OCI-LY1 (cell line): ENCODE data around the gene COMMD4.
"Not testable (repeated sequence)": the region's sequence is repeated elsewhere in the genome, so short reads cannot be mapped to it uniquely, and the experiment has no call there.

Experiments used
- H2AFZ ChIP-seq: fragments of 200-600 bp; sonication (generic), shearing (Covaris generic); 2 replicates; pipeline ENCODE4 v1.6.0; 2014; ENCODE audit warnings: antibody characterized with exemption, mild to moderate bottlenecking, low read length
- H3F3A ChIP-seq: fragments of 200-600 bp; sonication (generic), shearing (Covaris generic); 2 replicates; pipeline ENCODE4 v1.6.0; 2014; ENCODE audit warnings: mild to moderate bottlenecking, antibody characterized with exemption, low read length, moderate library complexity; ENCODE audit not compliant: insufficient read depth
- H3K27ac ChIP-seq: fragments of 200-600 bp; sonication (generic); 2 replicates; pipeline ENCODE4 v1.5.1; 2014; ENCODE audit warnings: low read length, mixed run types, mild to moderate bottlenecking, low read depth; ENCODE audit not compliant: poor library complexity, severe bottlenecking
- H3K27me3 ChIP-seq: fragments of 200-600 bp; sonication (generic); 2 replicates; pipeline ENCODE4 v1.6.0; 2014; ENCODE audit warnings: antibody characterized with exemption, mild to moderate bottlenecking, low read length, moderate library complexity; ENCODE audit not compliant: insufficient read depth
- H3K36me3 ChIP-seq: fragments of 200-600 bp; sonication (generic); 2 replicates; pipeline ENCODE4 v1.6.1; 2014; ENCODE audit warnings: mild to moderate bottlenecking, antibody characterized with exemption, low read length, moderate library complexity, mixed read lengths; ENCODE audit not compliant: insufficient read depth
- H3K4me1 ChIP-seq: fragments of 200-600 bp; sonication (generic); 2 replicates; pipeline ENCODE4 v1.5.1; 2014; ENCODE audit warnings: mild to moderate bottlenecking, low read length, moderate library complexity; ENCODE audit not compliant: insufficient read depth, severe bottlenecking
- H3K4me2 ChIP-seq: fragments of 200-600 bp; sonication (generic), shearing (Covaris generic); 2 replicates; pipeline ENCODE4 v1.6.1; 2014; ENCODE audit warnings: low read length
- H3K4me3 ChIP-seq: fragments of 200-600 bp; sonication (generic); 2 replicates; pipeline ENCODE4 v1.5.1; 2014; ENCODE audit warnings: low read length, low read depth, mild to moderate bottlenecking, mixed read lengths; ENCODE audit not compliant: poor library complexity, severe bottlenecking
- H3K79me2 ChIP-seq: fragments of 200-600 bp; shearing (Covaris generic); 2 replicates; pipeline ENCODE4 v1.6.1; 2016; ENCODE audit warnings: mixed run types, low read length, mixed read lengths; ENCODE audit not compliant: insufficient read depth
- H3K9ac ChIP-seq: fragments of 200-600 bp; sonication (generic), shearing (Covaris generic); 2 replicates; pipeline ENCODE4 v1.6.1; 2014; ENCODE audit warnings: mild to moderate bottlenecking, low read length, mixed read lengths
- H3K9me2 ChIP-seq: fragments of 200-600 bp; sonication (generic), shearing (Covaris generic); 2 replicates; pipeline ENCODE4 v1.6.1; 2014; ENCODE audit warnings: low read depth, mild to moderate bottlenecking, low read length, mixed read lengths
- H3K9me3 ChIP-seq: fragments of 200-600 bp; shearing (Covaris generic); 2 replicates; pipeline ENCODE4 v1.6.1; 2014; ENCODE audit warnings: low read length, mixed read lengths
- H4K20me1 ChIP-seq: fragments of 200-600 bp; sonication (generic), shearing (Covaris generic); 2 replicates; pipeline ENCODE4 v1.6.0; 2016; ENCODE audit warnings: mild to moderate bottlenecking, low read length; ENCODE audit not compliant: insufficient read depth
- EZH2 ChIP-seq: fragments of 200-600 bp; sonication (generic), shearing (Covaris generic); IDR thresholded peaks from 2 replicates; pipeline ENCODE4 v1.8.0; 2017; ENCODE audit warnings: borderline replicate concordance, mixed run types, mild to moderate bottlenecking, antibody characterized with exemption, low read length, moderate library complexity, mixed read lengths
- TF ChIP-seq, protein P1 (sequence below): fragments of 200-600 bp; sonication (generic), shearing (Covaris generic); IDR thresholded peaks from 2 replicates; pipeline ENCODE4 v1.5.1; 2017; ENCODE audit warnings: mild to moderate bottlenecking, antibody characterized with exemption, low read length, moderate library complexity, mixed read lengths

COMMD4 gene

DNA sequence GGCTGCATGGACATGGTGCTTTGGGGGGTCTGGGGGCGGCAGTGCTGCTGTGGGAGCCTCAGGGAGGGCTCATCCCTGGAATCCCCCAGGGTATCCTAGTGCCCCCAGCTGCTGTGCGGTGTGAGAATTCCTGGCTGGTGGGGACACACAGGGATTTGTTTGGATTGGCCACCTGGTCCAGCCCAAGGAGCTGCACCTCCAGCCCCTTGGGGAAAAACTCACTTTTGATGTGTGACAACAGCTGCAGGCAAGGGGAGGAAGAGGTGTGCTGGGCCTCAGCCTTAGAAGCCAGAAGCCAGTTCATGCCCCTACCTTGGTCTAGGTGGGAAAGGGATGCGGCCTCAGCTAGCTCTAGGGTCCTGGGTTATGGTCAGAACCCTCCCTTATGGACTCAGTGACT is 8.4 kb upstream of the COMMD4 start:
- H3K9me3 ChIP-seq, result no peaks in the 10 kb centered on the region
- H3K4me1 ChIP-seq, result no peaks in the 10 kb centered on the region
- no peak overlapping the region for H3K4me3 ChIP-seq
- no peaks in the 10 kb centered on the region for H4K20me1 ChIP-seq
- H3K79me2 ChIP-seq, result no peaks in the 10 kb centered on the region
- H3K4me2 ChIP-seq, result no peak overlapping the region
- H3K36me3 ChIP-seq, result no peaks in the 10 kb centered on the region
- H3K9ac ChIP-seq, result no peak overlapping the region
- TF ChIP-seq, protein P1, sequence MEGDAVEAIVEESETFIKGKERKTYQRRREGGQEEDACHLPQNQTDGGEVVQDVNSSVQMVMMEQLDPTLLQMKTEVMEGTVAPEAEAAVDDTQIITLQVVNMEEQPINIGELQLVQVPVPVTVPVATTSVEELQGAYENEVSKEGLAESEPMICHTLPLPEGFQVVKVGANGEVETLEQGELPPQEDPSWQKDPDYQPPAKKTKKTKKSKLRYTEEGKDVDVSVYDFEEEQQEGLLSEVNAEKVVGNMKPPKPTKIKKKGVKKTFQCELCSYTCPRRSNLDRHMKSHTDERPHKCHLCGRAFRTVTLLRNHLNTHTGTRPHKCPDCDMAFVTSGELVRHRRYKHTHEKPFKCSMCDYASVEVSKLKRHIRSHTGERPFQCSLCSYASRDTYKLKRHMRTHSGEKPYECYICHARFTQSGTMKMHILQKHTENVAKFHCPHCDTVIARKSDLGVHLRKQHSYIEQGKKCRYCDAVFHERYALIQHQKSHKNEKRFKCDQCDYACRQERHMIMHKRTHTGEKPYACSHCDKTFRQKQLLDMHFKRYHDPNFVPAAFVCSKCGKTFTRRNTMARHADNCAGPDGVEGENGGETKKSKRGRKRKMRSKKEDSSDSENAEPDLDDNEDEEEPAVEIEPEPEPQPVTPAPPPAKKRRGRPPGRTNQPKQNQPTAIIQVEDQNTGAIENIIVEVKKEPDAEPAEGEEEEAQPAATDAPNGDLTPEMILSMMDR, result no peak
- TF ChIP-seq EZH2, result no peak
- no peaks in the 10 kb centered on the region for H3K9me2 ChIP-seq
- no peak overlapping the region for H2AFZ ChIP-seq
- 0 out of 2 replicates have a peak, but pooled peaks cover 3% of the 10 kb centered on the region for H3K27me3 ChIP-seq
- H3F3A ChIP-seq, result no peaks in the 10 kb centered on the region
- no peak overlapping the region for H3K27ac ChIP-seq

DNA sequence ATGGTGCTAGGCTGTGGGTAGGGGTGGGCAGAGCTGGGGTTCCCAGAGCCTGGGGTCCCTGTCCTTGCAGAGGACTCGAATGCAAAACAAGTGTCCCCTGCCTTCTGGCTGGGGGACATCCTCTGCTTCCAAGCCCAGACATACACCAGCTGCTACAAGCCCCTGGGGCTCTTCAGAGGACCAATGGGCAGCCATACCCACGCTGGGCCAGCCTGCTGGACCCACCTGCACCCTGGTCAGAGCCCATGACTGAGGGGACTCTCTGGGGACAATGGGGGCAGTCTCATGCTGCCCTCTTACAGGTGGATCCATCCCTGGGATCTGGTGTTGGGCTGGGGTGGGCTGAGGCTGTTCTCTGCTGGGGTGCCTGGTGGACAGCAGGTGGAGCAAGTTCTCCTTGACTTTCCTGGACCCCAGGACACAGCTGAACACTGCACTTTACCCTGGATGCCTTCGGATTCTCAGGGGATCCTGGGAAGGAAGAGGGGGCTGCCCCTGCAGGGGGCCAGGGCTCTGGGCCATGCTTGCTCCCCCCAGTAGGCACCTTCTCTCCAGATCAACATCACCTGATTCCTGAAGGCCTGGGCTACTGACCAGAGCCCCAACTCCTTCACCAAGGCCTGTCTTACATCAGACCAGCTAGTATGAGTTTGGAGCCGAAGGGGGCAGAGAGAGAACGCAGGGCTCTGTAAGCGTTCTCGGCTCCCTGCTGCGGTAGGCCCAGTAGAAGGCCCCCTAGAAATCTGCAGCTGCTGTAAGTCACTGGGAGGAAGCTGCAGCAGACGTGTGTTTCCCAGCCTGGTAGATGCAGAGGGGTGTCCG is 7.2 kb upstream of the COMMD4 start:
- no peaks in the 10 kb centered on the region for H4K20me1 ChIP-seq
- H3K36me3 ChIP-seq, result no peaks in the 10 kb centered on the region
- H3K9me2 ChIP-seq, result no peaks in the 10 kb centered on the region
- H3K4me2 ChIP-seq, result no peak overlapping the region
- H3K4me3 ChIP-seq, result no peak overlapping the region
- no peaks in the 10 kb centered on the region for H3F3A ChIP-seq
- no peak overlapping the region for H3K27ac ChIP-seq
- TF ChIP-seq, protein P1, result no peak
- no peak for TF ChIP-seq EZH2
- 0 out of 2 replicates have a peak, but pooled peaks cover 3% of the 10 kb centered on the region for H3K27me3 ChIP-seq
- no peaks in the 10 kb centered on the region for H3K4me1 ChIP-seq
- no peak overlapping the region for H3K9ac ChIP-seq
- no peaks in the 10 kb centered on the region for H3K9me3 ChIP-seq
- H2AFZ ChIP-seq, result no peak overlapping the region
- H3K79me2 ChIP-seq, result no peaks in the 10 kb centered on the region

DNA sequence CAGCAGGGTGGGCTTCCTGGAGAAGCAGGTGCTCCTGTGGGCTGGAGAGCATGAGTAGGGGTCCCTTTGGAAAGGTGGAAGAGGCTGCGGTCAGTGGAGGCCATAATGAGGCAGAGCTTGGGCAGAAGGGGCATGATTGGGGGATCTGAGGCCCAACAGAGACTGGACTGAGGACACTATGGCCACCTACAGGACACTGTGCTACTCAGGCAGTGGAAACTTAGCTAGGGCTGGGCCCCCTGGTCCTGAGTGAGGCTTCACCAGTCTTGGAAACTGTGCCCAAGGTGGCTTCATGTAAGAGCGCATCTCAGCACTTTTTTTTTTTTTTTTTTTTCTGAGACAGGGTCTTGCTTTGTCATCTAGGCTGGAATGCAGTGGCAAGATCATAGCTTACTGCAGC is 6.3 kb upstream of the COMMD4 start:
- no peaks in the 10 kb centered on the region for H3K9me3 ChIP-seq
- no peak overlapping the region for H3K27ac ChIP-seq
- H3F3A ChIP-seq, result no peaks in the 10 kb centered on the region
- H3K36me3 ChIP-seq, result no peaks in the 10 kb centered on the region
- no peak overlapping the region for H2AFZ ChIP-seq
- no peaks in the 10 kb centered on the region for H4K20me1 ChIP-seq
- no peak overlapping the region for H3K9ac ChIP-seq
- no peak overlapping the region for H3K4me3 ChIP-seq
- 0 out of 2 replicates have a peak, but pooled peaks cover 3% of the 10 kb centered on the region for H3K27me3 ChIP-seq
- H3K79me2 ChIP-seq, result no peaks in the 10 kb centered on the region
- H3K9me2 ChIP-seq, result no peaks in the 10 kb centered on the region
- no peaks in the 10 kb centered on the region for H3K4me1 ChIP-seq
- H3K4me2 ChIP-seq, result no peak overlapping the region
- TF ChIP-seq, protein P1, result no peak
- TF ChIP-seq EZH2, result no peak

DNA sequence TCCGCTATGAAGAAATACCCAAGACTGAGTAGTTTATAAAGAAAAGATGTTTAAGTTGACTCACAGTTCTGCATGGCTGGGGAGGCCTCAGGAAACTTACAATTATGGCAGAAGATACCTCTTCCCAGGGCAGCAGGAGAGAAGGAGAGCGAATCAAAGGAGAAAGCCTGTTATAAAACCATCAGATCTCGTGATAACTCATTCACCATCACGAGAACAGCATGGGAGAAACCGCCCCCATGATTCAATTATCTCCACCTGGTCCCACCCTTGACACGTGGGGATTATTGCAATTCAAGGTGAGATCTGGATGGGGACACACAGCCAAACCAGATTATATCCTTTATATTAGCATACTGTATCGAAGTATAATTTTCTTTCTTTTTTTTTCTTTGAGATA is 3.8 kb upstream of the COMMD4 start:
- H3K9me3 ChIP-seq, H3K4me2 ChIP-seq: not testable (repeated sequence)

DNA sequence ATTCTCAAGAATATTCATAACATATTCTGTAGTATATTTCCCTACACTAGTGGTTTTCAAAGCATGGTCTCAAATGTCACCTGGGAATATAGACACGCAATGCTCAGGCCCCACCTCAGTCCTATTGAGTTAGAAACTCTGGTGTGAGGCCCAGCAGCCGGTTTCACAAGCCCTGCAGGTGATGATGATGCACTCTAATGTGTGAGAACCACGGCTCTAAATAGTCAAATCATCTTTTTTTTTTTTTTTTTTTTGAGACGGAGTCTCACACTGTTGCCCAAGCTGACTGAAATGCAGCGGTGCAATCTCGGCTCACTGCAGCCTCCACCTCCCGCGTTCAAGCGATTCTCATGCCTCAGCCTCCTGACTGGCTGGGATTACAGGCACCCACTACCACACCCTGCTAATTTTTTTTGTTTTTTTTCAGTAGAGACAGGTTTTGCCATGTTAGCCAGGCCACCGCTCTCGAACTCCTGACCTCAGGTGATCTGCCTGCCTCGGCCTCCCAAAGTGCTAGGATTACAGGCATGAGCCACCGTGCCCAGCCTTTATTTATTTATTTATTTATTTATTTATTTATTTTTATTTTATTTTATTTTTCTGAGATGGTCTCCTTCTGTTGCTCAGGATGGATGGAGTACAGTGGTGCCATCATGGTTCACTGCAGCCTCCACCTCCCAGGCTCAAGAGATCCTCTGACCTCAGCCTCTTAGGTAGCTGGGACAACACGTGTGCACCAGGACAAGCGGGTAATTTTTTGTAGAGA is 2.0 kb upstream of the COMMD4 start:
- not testable (repeated sequence) for H3K9ac ChIP-seq, H3K27me3 ChIP-seq, H4K20me1 ChIP-seq, H3K9me2 ChIP-seq, H3K9me3 ChIP-seq, H2AFZ ChIP-seq, H3K79me2 ChIP-seq, H3F3A ChIP-seq, H3K36me3 ChIP-seq, H3K4me2 ChIP-seq, H3K27ac ChIP-seq, H3K4me3 ChIP-seq
- peaks cover 17% of the 10 kb centered on the region for H3K4me1 ChIP-seq

More for the DNA sequence above, 3.8 kb upstream of the COMMD4 start:
- H3K4me1 ChIP-seq, result peaks cover 15% of the 10 kb centered on the region
- not testable (repeated sequence) for H3K27ac ChIP-seq, H3K79me2 ChIP-seq, H3K9me2 ChIP-seq, H3K4me3 ChIP-seq, H4K20me1 ChIP-seq, H3K27me3 ChIP-seq, H2AFZ ChIP-seq, H3K36me3 ChIP-seq, H3K9ac ChIP-seq, H3F3A ChIP-seq
